Nephron progenitor cell (in vitro differentiated cells): ENCODE results near the gene POMT1.

ENCODE experiments used
- DNase-seq: peaks from one replicate; pipeline ENCODE4 v3.0.0; 2021
- H3K27ac Mint-ChIP-seq: 2 replicates; pipeline ENCODE4 v1.8.0; 2021; ENCODE audit warnings: mild to moderate bottlenecking, moderate library complexity, mixed read lengths
- H3K27me3 Mint-ChIP-seq: 2 replicates; pipeline ENCODE4 v1.8.0; 2021; ENCODE audit warnings: mild to moderate bottlenecking, low read depth, mixed read lengths; ENCODE audit not compliant: poor library complexity
- H3K36me3 Mint-ChIP-seq: 2 replicates; pipeline ENCODE4 v1.8.0; 2021; ENCODE audit warnings: low read depth, mixed read lengths
- H3K4me1 Mint-ChIP-seq: 2 replicates; pipeline ENCODE4 v1.8.0; 2021; ENCODE audit warnings: mixed read lengths
- H3K4me3 Mint-ChIP-seq: 2 replicates; pipeline ENCODE4 v1.8.0; 2021; ENCODE audit warnings: mild to moderate bottlenecking, moderate library complexity, mixed read lengths
- H3K9me3 Mint-ChIP-seq: 2 replicates; pipeline ENCODE4 v1.8.0; 2021; ENCODE audit warnings: mild to moderate bottlenecking, moderate library complexity, mixed read lengths
- CTCF ChIP-seq: fragments of 200-600 bp; sonication (generic); IDR thresholded peaks from 2 replicates; pipeline ENCODE4 v1.5.0; 2021; ENCODE audit warnings: antibody characterized with exemption

The POMT1 gene

GRCh38 chr9:131483319-131484050 lies 19.2 kb upstream of the POMT1 start:
- Mint-ChIP-seq H3K4me3 (no peak overlapping the region), H3K27me3 (peaks cover 10% of the 10 kb centered on the region), H3K36me3 (peaks cover 70% of the 10 kb centered on the region), H3K9me3 (no peaks in the 10 kb centered on the region), H3K4me1 (no peaks in the 10 kb centered on the region), H3K27ac (no peak overlapping the region)
- no peak for DNase-seq
- TF ChIP-seq CTCF, result no peak

GRCh38 chr9:131484051-131484445 lies 18.7 kb upstream of the POMT1 start:
- Mint-ChIP-seq H3K36me3 (peaks cover 70% of the 10 kb centered on the region), H3K9me3 (no peaks in the 10 kb centered on the region), H3K27ac (peak overlapping the region; percentile 45), H3K4me1 (no peaks in the 10 kb centered on the region), H3K27me3 (peaks cover 10% of the 10 kb centered on the region), H3K4me3 (no peak overlapping the region)
- DNase-seq, result no peak
- no peak for TF ChIP-seq CTCF

- no peaks in the 10 kb centered on the region for H3K4me1 Mint-ChIP-seq
- H3K36me3 Mint-ChIP-seq, result peaks cover 70% of the 10 kb centered on the region
- TF ChIP-seq CTCF, result no peak
- H3K27ac Mint-ChIP-seq, result peak overlapping the region; percentile 45
- no peak for DNase-seq
- no peak overlapping the region for H3K4me3 Mint-ChIP-seq
- H3K9me3 Mint-ChIP-seq, result no peaks in the 10 kb centered on the region
- peaks cover 10% of the 10 kb centered on the region for H3K27me3 Mint-ChIP-seq
These were observed 18.0 kb upstream of the POMT1 start for GRCh38 chr9:131484560-131485185.

- DNase-seq, result no peak
- peaks cover 70% of the 10 kb centered on the region for H3K36me3 Mint-ChIP-seq
- peak overlapping the region; percentile 48 for H3K27ac Mint-ChIP-seq
These were observed 17.5 kb upstream of the POMT1 start for GRCh38 chr9:131485206-131485605.

GRCh38 chr9:131485728-131486422 lies 16.8 kb upstream of the POMT1 start:
- Mint-ChIP-seq H3K36me3 (peaks cover 73% of the 10 kb centered on the region), H3K9me3 (no peaks in the 10 kb centered on the region), H3K27me3 (peaks cover 10% of the 10 kb centered on the region), H3K4me1 (no peaks in the 10 kb centered on the region), H3K4me3 (no peak overlapping the region), H3K27ac (no peak overlapping the region)
- no peak for DNase-seq
- no peak for TF ChIP-seq CTCF

More at GRCh38 chr9:131485206-131485605, 17.5 kb upstream of the POMT1 start:
- H3K4me3 Mint-ChIP-seq, result no peak overlapping the region
- peaks cover 10% of the 10 kb centered on the region for H3K27me3 Mint-ChIP-seq
- H3K9me3 Mint-ChIP-seq, result no peaks in the 10 kb centered on the region
- no peaks in the 10 kb centered on the region for H3K4me1 Mint-ChIP-seq
- TF ChIP-seq CTCF, result no peak
